HepG2 (cell line): ENCODE data around the gene POLR2J2. TPM values are rescaled to one million over a fixed set of nuclear protein-coding genes. Genes with fewer than 3 reads are reported as not detected.
A peak's percentile ranks its signal among the peaks of the same experiment; 100 is the strongest.
"Not testable (repeated sequence)": the region's sequence is repeated elsewhere in the genome, so short reads cannot be mapped to it uniquely, and the experiment has no call there.

ENCODE experiments used
- ATAC-seq: fragments of 200-7000 bp; cut with Tn5 transposase; 3 replicates; pipeline ENCODE4 v1.9.1; 2020; ENCODE audit warnings: mild to moderate bottlenecking, moderate library complexity
- BruUV-seq: library from RNA; stranded (reverse); fragments of 400-500 nt; replicated peaks from 2 replicates; lab custom pipeline; 2021; lab: Mats Ljungman, UMichigan
- CTCF ChIA-PET: fragments of 300-600 bp; formaldehyde crosslinking; extraction: SDS; loops from one replicate; lab custom pipeline; 2021; ENCODE audit warnings: low total read pairs, inconsistent platforms, low intra/inter-chr PET ratio; lab: Yijun Ruan, JAX
- POLR2A ChIA-PET: fragments of 350-600 bp; sonication (Branson Sonifier 250); formaldehyde crosslinking; loops from one replicate; lab custom pipeline; 2020; ENCODE audit warnings: antibody characterized with exemption, inconsistent platforms; lab: Yijun Ruan, JAX
- DNase-seq: peaks from one replicate; pipeline ENCODE4 v3.0.0-alpha.2; 2015; ENCODE audit warnings: low spot score
- FAIRE-seq: peaks from 3 replicates; lab custom pipeline; 2011; peaks lifted over from hg19 to GRCh38; lab: Jason Lieb, UNC
- H2AFZ ChIP-seq: one replicate; pipeline ENCODE4 v1.6.1; 2011; ENCODE audit warnings: low read length, inconsistent platforms
- H3K27ac ChIP-seq: fragments of 300-600 bp; 3 replicates; pipeline ENCODE4 v1.8.0; 2011; ENCODE audit warnings: mixed run types, mild to moderate bottlenecking, mixed read lengths, low read length, inconsistent platforms; ENCODE audit not compliant: insufficient read depth; ENCODE audit errors: extremely low read length
- H3K27me3 ChIP-seq, 2 experiments: fragments of 200-600 bp in 1 of 2; 2 replicates in 1 of 2; 3 replicates in 1 of 2; pipeline versions ENCODE4 v1.6.0 to v1.8.0; 2011; ENCODE audit warnings: low read length in 2 of 2, mild to moderate bottlenecking in 2 of 2, moderate library complexity in 2 of 2, inconsistent platforms in 1 of 2; ENCODE audit not compliant: insufficient read depth in 2 of 2, control insufficient read depth in 1 of 2
- H3K36me3 ChIP-seq, 2 experiments: fragments of 200-600 bp in 1 of 2; replicated peaks in 1 of 2; 2 replicates in 1 of 2; 3 replicates in 1 of 2; pipeline versions ENCODE4 v1.5.1 to v1.8.0; 2011; ENCODE audit warnings: low read length in 2 of 2, inconsistent platforms in 1 of 2; ENCODE audit not compliant: insufficient read depth in 2 of 2, control insufficient read depth in 1 of 2
- H3K4me1 ChIP-seq: 2 replicates; pipeline ENCODE4 v1.5.1; 2012; ENCODE audit warnings: low read length, inconsistent platforms; ENCODE audit not compliant: insufficient read depth
- H3K4me2 ChIP-seq: 2 replicates; pipeline ENCODE4 v1.6.0; 2011; ENCODE audit warnings: low read depth, low read length, inconsistent platforms
- H3K4me3 ChIP-seq, 3 experiments: fragments of 200-600 bp in 1 of 3; sonication (generic), shearing (Covaris generic) in 1 of 3; replicated peaks in 1 of 3; 2 replicates each; pipeline ENCODE4 v1.5.1; 2011 to 2016; ENCODE audit warnings: low read length in 3 of 3, inconsistent platforms in 2 of 3, low read depth in 2 of 3, mild to moderate bottlenecking in 2 of 3, control low read depth in 1 of 3, mixed read lengths in 1 of 3; ENCODE audit not compliant: insufficient read depth in 1 of 3
- H3K79me2 ChIP-seq: one replicate; pipeline ENCODE4 v1.6.1; 2011; ENCODE audit warnings: low read length, inconsistent platforms; ENCODE audit not compliant: insufficient read depth
- H3K9ac ChIP-seq: 2 replicates; pipeline ENCODE4 v1.6.0; 2011; ENCODE audit warnings: mild to moderate bottlenecking, low read depth, low read length, inconsistent platforms; ENCODE audit not compliant: insufficient read depth
- H3K9me3 ChIP-seq: 2 replicates; pipeline ENCODE4 v1.5.1; 2012; ENCODE audit warnings: mild to moderate bottlenecking, low read length
- H4K20me1 ChIP-seq: 2 replicates; pipeline ENCODE4 v1.6.0; 2011; ENCODE audit warnings: inconsistent platforms, mild to moderate bottlenecking, low read length, moderate library complexity; ENCODE audit not compliant: insufficient read depth
- WGBS: methylation state at CpG from one replicate; pipeline ENCODE4 v1.1.6; 2017; ENCODE audit warnings: low lambda C conversion rate; 5-methylcytosine and 5-hydroxymethylcytosine counted together
- in situ Hi-C: cut with HindIII; loops from 2 replicates; pipeline ENCODE4 v1.10.0; 2017; ENCODE audit warnings: low pct_unique_long_range_greater_than_20kb; ENCODE audit not compliant: extremely low pct_ligation_motif_present
- intact Hi-C: fragments of 100-400 bp; cut with micrococcal nuclease; formaldehyde crosslinking; loops from one replicate; pipeline ENCODE4 v1.10.0; 2022; ENCODE audit not compliant: unreplicated experiment
- polyA plus RNA-seq, 8 experiments: library from polyadenylated mRNA; depleted of rRNA in 3 of 8; stranded (reverse) in 7 of 8; unstranded in 1 of 8; fragments of >200 nt; fragmentation: Illumina TruSeq in 4 of 8; extraction: Trizol in 4 of 8; gene quantifications; 2 replicates each; pipeline versions ENCODE4 v1.2.1 to v1.2.3, GENCODE V29; 2011 to 2016; ENCODE audit warnings: low read depth in 4 of 8, missing spikeins in 1 of 8, mixed read lengths in 1 of 8; ENCODE audit not compliant: insufficient read depth in 1 of 8
- total RNA-seq, 5 experiments: library from RNA; depleted of rRNA; stranded (reverse); fragments of >200 nt; fragmentation: Illumina TruSeq; extraction: Trizol; gene quantifications; 2 replicates each; pipeline ENCODE4 v1.2.3, GENCODE V29; 2016; ENCODE audit warnings: low read depth in 1 of 5

The POLR2J2 gene
- total and polyA plus RNA-seq, 2 of the 13 experiments (the other 11 are each of a cell fraction or from before 2014, with no cell fraction given): 1.6 to 2.7 TPM

GRCh38 chr7:102636956-102637355 is 34.5 kb downstream of the POLR2J2 start:
- ATAC-seq, CTCF ChIA-PET, in situ Hi-C loops, intact Hi-C loops, H3K9ac ChIP-seq, H3K4me3 ChIP-seq, BruUV-seq, H3K27ac ChIP-seq, POLR2A ChIA-PET, H3K4me2 ChIP-seq, H3K27me3 ChIP-seq, H3K79me2 ChIP-seq, H4K20me1 ChIP-seq, H3K36me3 ChIP-seq, H3K4me1 ChIP-seq, DNase-seq, H3K9me3 ChIP-seq, H2AFZ ChIP-seq, FAIRE-seq: not testable (repeated sequence)
- WGBS: 85% methylated on average over 9 of the region's 13 CpGs

- H3K4me2 ChIP-seq, DNase-seq: not testable (repeated sequence)
Observed at GRCh38 chr7:102635354-102635753, 36.1 kb downstream of the POLR2J2 start.

DNA sequence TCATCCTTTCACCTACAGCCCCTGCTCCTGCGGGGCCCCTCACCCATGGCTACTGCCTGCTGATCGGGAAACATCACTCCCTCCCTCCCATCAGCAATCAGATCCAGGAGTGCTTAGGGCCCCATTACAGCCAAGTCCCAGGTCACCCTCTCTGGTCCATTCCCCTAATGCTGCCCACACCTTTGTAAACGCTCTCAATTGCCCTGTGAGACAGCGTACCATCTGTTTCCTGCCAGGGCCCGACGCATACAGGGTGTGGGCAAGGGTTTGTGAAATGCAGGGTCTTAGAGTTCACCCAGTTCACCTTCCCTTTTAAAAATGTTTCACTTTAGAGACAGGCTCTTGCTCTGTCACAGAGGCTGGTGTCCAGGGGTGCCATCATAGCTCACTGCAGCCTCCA is 37.2 kb downstream of the POLR2J2 start:
- H3K9me3 ChIP-seq, H3K4me1 ChIP-seq, H3K9ac ChIP-seq, H3K4me3 ChIP-seq, H3K79me2 ChIP-seq, in situ Hi-C loops, H2AFZ ChIP-seq, DNase-seq, POLR2A ChIA-PET, H3K27me3 ChIP-seq, CTCF ChIA-PET, H3K4me2 ChIP-seq, FAIRE-seq, H3K36me3 ChIP-seq, BruUV-seq, intact Hi-C loops, H3K27ac ChIP-seq, H4K20me1 ChIP-seq, ATAC-seq: not testable (repeated sequence)
- 90% methylated on average over 4 of the region's 6 CpGs for WGBS

More at GRCh38 chr7:102635354-102635753, 36.1 kb downstream of the POLR2J2 start:
- H3K27ac ChIP-seq, H3K9me3 ChIP-seq, H3K27me3 ChIP-seq, H2AFZ ChIP-seq, intact Hi-C loops, H3K36me3 ChIP-seq, in situ Hi-C loops, CTCF ChIA-PET, ATAC-seq, H3K4me1 ChIP-seq, H3K9ac ChIP-seq, H4K20me1 ChIP-seq, FAIRE-seq, H3K4me3 ChIP-seq, H3K79me2 ChIP-seq, POLR2A ChIA-PET: not testable (repeated sequence)
- no CpG with 5 or more reads among the region's 5 CpGs for WGBS
- BruUV-seq: TSS peak; percentile 65

DNA sequence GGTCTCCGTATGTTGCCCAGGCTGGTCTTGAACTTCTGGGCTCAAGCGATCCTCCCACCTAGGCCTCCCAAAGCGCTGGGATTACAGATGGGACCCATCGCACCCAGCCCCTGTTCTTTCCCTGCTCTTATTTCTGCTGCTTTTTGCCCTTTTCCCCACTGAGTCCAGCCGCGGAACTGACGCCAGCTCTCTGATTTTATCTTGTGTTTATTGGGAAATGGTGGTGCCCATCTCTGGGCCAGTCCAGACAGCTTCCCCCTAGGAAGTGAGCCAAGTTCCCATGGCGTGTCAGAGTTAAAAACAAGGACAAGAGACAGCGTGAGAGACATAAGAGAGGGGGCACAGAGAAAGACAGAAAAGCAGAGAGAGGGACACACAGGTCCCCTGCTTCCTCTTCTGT is 40.8 kb downstream of the POLR2J2 start:
- POLR2A ChIA-PET, H3K9ac ChIP-seq, H3K36me3 ChIP-seq, H3K27ac ChIP-seq, H2AFZ ChIP-seq, H3K4me2 ChIP-seq, CTCF ChIA-PET, H3K79me2 ChIP-seq, H3K27me3 ChIP-seq, FAIRE-seq, H3K4me3 ChIP-seq, DNase-seq, H3K4me1 ChIP-seq, BruUV-seq, in situ Hi-C loops, intact Hi-C loops, H4K20me1 ChIP-seq, H3K9me3 ChIP-seq, ATAC-seq: not testable (repeated sequence)
- WGBS: 81% methylated on average over 7 of the region's 9 CpGs
